NB4 (cell line): ENCODE data around the gene NDUFAF2.

Source experiments
- MYC ChIP-seq: IDR thresholded peaks from 2 replicates; pipeline ENCODE4 v1.6.1; 2011; ENCODE audit warnings: low read depth, low read length
- POLR2A ChIP-seq: IDR thresholded peaks from 2 replicates; pipeline ENCODE4 v1.6.1; 2011; ENCODE audit warnings: mild to moderate bottlenecking; ENCODE audit not compliant: insufficient read length; ENCODE audit errors: extremely low read depth
- TF ChIP-seq, protein P1 (sequence below): IDR thresholded peaks from 2 replicates; pipeline ENCODE4 v1.6.1; 2011; ENCODE audit warnings: low read depth, low read length

DNA sequence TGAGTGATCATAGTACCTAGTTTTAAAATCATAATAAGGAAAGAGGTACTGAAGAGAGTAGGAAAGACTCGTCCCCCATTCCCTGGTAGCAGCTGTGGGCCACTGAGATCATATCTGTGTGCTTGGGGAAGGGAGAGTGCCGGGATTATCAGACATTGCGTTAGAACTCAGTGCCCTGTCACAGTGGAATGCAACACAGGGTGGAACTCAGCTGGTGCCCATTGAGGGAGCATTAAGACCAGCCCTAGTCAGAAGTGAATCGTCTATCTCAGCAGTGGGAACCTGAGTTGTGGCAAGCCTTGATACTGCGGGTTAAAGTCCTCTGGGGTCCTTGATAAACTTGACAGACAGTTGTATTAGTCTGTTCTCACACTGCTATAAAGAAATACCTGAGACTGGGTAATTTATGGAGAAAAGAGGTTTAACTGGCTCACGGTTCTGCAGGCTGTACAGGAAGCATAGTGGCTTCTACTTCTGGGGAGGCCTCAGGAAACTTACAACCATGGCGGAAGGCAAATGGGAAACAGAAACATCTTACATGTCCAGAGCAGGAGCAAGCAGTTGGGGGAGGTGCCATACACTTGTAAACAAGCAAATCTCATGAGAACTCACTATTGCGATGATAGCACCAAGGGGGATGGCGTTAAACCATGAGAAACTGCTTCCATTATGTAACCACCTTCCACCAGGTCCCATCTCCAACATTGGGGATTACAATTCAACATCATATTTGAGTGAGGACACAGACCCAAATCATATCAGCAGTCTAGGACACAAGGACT lies 33.1 kb downstream of the NDUFAF2 start:
- TF ChIP-seq POLR2A (no peak), MYC (no peak)
- TF ChIP-seq, protein P1, sequence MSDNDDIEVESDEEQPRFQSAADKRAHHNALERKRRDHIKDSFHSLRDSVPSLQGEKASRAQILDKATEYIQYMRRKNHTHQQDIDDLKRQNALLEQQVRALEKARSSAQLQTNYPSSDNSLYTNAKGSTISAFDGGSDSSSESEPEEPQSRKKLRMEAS: no peak
